Urinary bladder (tissue), 4 donors: Measurements from ENCODE around the gene TTLL4. TPM values are rescaled to one million over a fixed set of nuclear protein-coding genes. Genes with fewer than 3 reads are reported as not detected.
"Not testable (repeated sequence)": the region's sequence is repeated elsewhere in the genome, so short reads cannot be mapped to it uniquely, and the experiment has no call there.

Experiments
- DNase-seq: peaks from one replicate; pipeline ENCODE4 v3.0.0-alpha.2; 2015; ENCODE audit errors: extremely low spot score
- H3K27ac ChIP-seq: one replicate; pipeline ENCODE4 v1.5.1; 2013; ENCODE audit warnings: low read depth, mild to moderate bottlenecking, moderate library complexity
- H3K36me3 ChIP-seq: one replicate; pipeline ENCODE4 v1.6.1; 2013; ENCODE audit warnings: mild to moderate bottlenecking, moderate library complexity; ENCODE audit not compliant: insufficient read depth
- H3K4me1 ChIP-seq: one replicate; pipeline ENCODE4 v1.6.1; 2013; ENCODE audit warnings: mild to moderate bottlenecking, moderate library complexity; ENCODE audit not compliant: insufficient read depth
- H3K4me3 ChIP-seq: one replicate; pipeline ENCODE4 v1.5.1; 2013; ENCODE audit warnings: low read depth, low read length
- WGBS: extraction: QIAGEN DNeasy Blood & Tissue Kit; methylation state at CpG from one replicate; pipeline ENCODE4 v1.1.7; 2013; 5-methylcytosine and 5-hydroxymethylcytosine counted together
- polyA plus RNA-seq: library from polyadenylated mRNA; stranded (reverse); fragments of 200-250 nt; gene quantifications from one replicate; pipeline ENCODE4 v1.2.3, GENCODE V29; 2013
- total RNA-seq: library from RNA; depleted of rRNA; stranded (reverse); fragments of >200 nt; gene quantifications from one replicate; pipeline ENCODE4 v1.2.3, GENCODE V29; 2014
- donor health status: healthy with polysubstance abuse.
- donor health status: healthy.

TTLL4 gene
- total RNA-seq (8.8 TPM), polyA plus RNA-seq (9.0 TPM)

GRCh38 chr2:218710687-218711549, at the start of gene TTLL4:
TSS of gene TTLL4 (plus strand) at chr2:218710835. CDS start at chr2:218737677, 26,842 bp downstream.
- under 1% methylated on average over 74 of the region's 74 CpGs for WGBS
- peaks cover 1% of the 10 kb centered on the region for H3K4me1 ChIP-seq
- H3K4me3 ChIP-seq: peak within 1 kb of the TSS; percentile 65
- H3K27ac ChIP-seq: peak within 1 kb of the TSS; percentile 86
- H3K36me3 ChIP-seq: no peaks in the 10 kb centered on the region
- DNase-seq: peak; percentile 92

DNA sequence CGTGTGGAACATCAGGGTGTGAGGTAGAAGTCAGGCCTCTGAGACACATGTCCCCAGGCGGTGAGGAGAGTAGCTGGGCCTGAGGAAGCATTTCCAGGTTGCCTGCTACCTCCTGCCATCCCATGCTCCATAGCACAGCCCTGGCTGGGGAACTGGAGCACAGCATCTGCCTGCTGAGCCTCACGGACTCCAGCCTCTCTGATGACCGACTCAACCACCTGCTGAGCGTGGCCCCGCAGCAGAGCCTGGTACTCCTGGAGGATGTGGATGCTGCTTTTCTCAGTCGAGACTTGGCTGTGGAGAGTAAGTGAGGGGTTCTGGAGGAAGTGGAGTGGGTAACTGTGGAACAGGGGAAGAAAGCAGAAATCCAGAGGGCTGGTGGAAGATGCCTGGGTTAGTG, 48.3 kb upstream of the TTLL4 start:
- WGBS: 84% methylated on average over 7 of the region's 7 CpGs
- Histone ChIP-seq H3K4me3 (no peak overlapping the region), H3K27ac (no peak overlapping the region), H3K4me1 (no peaks in the 10 kb centered on the region), H3K36me3 (no peaks in the 10 kb centered on the region)
- no peak for DNase-seq

DNA sequence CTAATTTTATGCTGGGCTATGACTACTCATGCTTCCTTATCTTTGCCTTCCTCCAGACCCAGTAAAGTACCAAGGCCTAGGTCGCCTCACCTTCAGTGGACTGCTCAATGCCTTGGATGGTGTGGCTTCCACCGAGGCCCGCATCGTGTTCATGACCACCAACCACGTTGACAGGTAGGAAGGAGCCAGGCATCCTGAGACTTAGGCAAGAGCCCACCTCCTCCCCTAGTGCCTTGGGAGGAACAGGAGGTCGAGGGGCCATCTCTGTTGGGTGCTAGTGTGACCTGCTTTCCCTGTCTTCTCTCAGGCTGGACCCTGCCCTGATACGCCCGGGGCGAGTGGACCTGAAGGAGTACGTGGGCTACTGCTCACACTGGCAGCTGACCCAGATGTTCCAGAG, 47.8 kb upstream of the TTLL4 start:
- no peak overlapping the region for H3K27ac ChIP-seq
- WGBS: 90% methylated on average over 10 of the region's 10 CpGs
- H3K4me3 ChIP-seq: no peak overlapping the region
- H3K4me1 ChIP-seq: no peaks in the 10 kb centered on the region
- peaks cover 2% of the 10 kb centered on the region for H3K36me3 ChIP-seq
- DNase-seq: no peak

GRCh38 chr2:218663901-218664300, 46.7 kb upstream of the TTLL4 start:
- WGBS: 88% methylated on average over 15 of the region's 15 CpGs
- Histone ChIP-seq H3K4me1 (no peaks in the 10 kb centered on the region), H3K27ac (no peak overlapping the region), H3K36me3 (peaks cover 3% of the 10 kb centered on the region), H3K4me3 (no peak overlapping the region)
- DNase-seq: no peak

DNA sequence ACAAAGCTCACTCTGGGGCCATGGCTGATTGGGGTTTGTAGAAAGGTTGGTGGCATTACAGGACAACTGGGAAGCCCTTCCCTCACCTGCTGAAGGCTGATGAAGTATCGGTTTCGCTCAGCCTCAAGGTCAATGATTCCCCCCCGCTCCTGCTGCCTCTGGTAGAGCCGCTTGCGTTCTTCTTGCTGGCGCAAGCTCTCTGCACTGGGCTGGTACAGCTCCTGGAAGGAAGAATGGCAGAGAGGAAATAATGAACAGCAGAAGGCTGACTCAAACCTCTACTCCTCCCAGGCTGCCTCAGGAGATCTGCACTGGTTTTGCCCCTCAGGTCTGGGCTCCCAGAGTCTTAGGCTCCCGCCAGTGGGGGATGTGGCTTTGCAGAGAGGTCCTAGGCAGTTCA, 46.0 kb upstream of the TTLL4 start:
- no peak for DNase-seq
- no peaks in the 10 kb centered on the region for H3K4me1 ChIP-seq
- no peak overlapping the region for H3K27ac ChIP-seq
- WGBS: 96% methylated on average over 7 of the region's 7 CpGs
- H3K4me3 ChIP-seq: no peak overlapping the region
- peaks cover 3% of the 10 kb centered on the region for H3K36me3 ChIP-seq

- peak overlapping the region; percentile 27 for H3K27ac ChIP-seq
- H3K36me3 ChIP-seq: peaks cover 3% of the 10 kb centered on the region
- H3K4me1 ChIP-seq: no peaks in the 10 kb centered on the region
- DNase-seq: no peak
- peak overlapping the region; percentile 82 for H3K4me3 ChIP-seq
- 35% methylated on average over 12 of the region's 12 CpGs for whole genome bisulfite sequencing
Measured at GRCh38 chr2:218671097-218671653, 39.5 kb upstream of the TTLL4 start.

GRCh38 chr2:218671654-218672566, 38.7 kb upstream of the TTLL4 start, which contains the start of the genes RNF25 and STK36:
TSS of gene RNF25 (minus strand) at chr2:218672002. CDS start at chr2:218671970, 32 bp downstream.
TSS of gene STK36 (plus strand) at chr2:218672086. CDS start at chr2:218672830, 744 bp downstream.
- Histone ChIP-seq H3K36me3 (peaks cover 3% of the 10 kb centered on the region), H3K27ac (peak within 1 kb of the TSS; percentile 27), H3K4me3 (peak within 1 kb of the TSS; percentile 82), H3K4me1 (no peaks in the 10 kb centered on the region)
- peak; percentile 83 for DNase-seq
- under 1% methylated on average over 49 of the region's 49 CpGs for WGBS

DNA sequence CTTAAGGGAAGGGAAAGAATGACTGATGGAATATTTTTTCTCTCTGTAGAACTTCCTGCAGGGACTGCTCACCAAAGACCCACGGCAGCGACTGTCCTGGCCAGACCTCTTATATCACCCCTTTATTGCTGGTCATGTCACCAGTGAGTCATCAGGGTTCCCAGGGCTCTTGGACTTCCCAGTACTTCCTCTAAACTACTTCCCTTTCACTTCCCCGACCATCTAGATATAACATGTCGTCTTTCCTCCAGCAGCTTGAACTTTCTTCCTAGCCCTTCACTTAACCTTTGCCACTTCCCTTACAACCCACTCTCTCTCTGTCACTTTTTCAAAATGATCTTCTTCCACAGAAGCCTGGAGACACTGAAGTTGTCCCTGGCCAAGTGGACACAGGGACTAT, 31.5 kb upstream of the TTLL4 start:
- no peak for DNase-seq
- 82% methylated on average over 4 of the region's 4 CpGs for WGBS

GRCh38 chr2:218680061-218680460, 30.6 kb upstream of the TTLL4 start:
- Histone ChIP-seq H3K4me1 (no peaks in the 10 kb centered on the region), H3K27ac (no peak overlapping the region), H3K4me3 (no peak overlapping the region), H3K36me3 (peaks cover 3% of the 10 kb centered on the region)
- WGBS: 80% methylated on average over 3 of the region's 3 CpGs
- DNase-seq: no peak

More for the DNA sequence above, 31.5 kb upstream of the TTLL4 start:
- H3K36me3 ChIP-seq: peaks cover 3% of the 10 kb centered on the region
- H3K4me3 ChIP-seq: no peak overlapping the region
- no peak overlapping the region for H3K27ac ChIP-seq
- H3K4me1 ChIP-seq: no peaks in the 10 kb centered on the region

- not testable (repeated sequence) for H3K4me1 ChIP-seq, H3K4me3 ChIP-seq, H3K27ac ChIP-seq, H3K36me3 ChIP-seq
- DNase-seq: peak; percentile 20
- 24% methylated on average over 5 of the region's 5 CpGs for WGBS
Measured at GRCh38 chr2:218687400-218688060, 23.1 kb upstream of the TTLL4 start.

- H3K27ac ChIP-seq: no peak overlapping the region
- peaks cover 2% of the 10 kb centered on the region for H3K4me1 ChIP-seq
- H3K4me3 ChIP-seq: no peak overlapping the region
- DNase-seq: no peak
- peaks cover 3% of the 10 kb centered on the region for H3K36me3 ChIP-seq
Measured at GRCh38 chr2:218691234-218691633, 19.4 kb upstream of the TTLL4 start.

DNA sequence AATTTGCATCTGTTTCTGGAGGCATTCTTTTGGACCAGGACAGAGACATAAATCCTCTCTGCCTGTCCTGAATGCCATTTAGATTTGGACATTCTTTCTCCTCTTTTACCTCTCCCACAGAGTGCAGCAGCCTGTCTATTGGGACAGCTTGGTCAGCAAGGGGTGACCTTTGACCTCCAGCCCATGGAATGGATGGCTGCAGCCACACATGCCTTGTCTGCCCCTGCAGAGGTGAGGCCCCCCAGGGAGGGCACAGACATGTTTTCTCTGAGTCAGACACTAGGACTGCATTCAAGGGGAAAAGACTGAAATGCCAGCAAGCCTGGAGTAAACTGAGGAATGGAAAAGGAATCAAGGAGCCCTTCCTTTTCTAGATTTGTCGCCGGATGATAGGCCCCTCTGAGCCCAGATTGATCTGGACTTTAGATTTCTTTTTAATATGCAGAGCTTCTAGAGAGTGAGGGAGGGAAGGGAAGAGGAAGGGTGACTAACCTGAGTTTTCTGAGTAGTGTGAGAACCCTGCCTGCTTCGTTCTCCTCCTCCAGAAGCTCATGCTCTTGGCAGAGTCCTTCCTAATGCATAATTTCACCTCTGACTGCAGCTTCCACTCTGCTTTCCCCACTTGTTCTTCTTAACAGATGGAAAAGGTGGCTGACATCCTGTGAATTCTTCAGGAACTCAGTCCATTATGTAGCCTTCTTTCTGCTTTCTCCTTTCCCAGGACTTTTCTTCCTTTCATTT, 16.1 kb upstream of the TTLL4 start:
- H3K4me3 ChIP-seq: no peak overlapping the region
- H3K27ac ChIP-seq: no peak overlapping the region
- peaks cover 3% of the 10 kb centered on the region for H3K36me3 ChIP-seq
- 91% methylated on average over 3 of the region's 3 CpGs for WGBS
- no peaks in the 10 kb centered on the region for H3K4me1 ChIP-seq
- no peak for DNase-seq
